K562 (cell line): Measurements from ENCODE around the gene C9orf50. TPM values are rescaled to one million over a fixed set of nuclear protein-coding genes. Genes with fewer than 3 reads are reported as not detected.

Experiments used
- CEBPB ChIP-seq: fragments of 450-650 bp; IDR thresholded peaks from 2 replicates; pipeline ENCODE4 v1.6.1; 2016; ENCODE audit warnings: missing genetic modification characterization, missing compliant biosample characterization
- DNMT1 ChIP-seq: fragments of 450-650 bp; IDR thresholded peaks from 2 replicates; pipeline ENCODE4 v1.6.1; 2016; ENCODE audit warnings: antibody characterized with exemption, mild to moderate bottlenecking
- YBX1 ChIP-seq: fragments of 450-650 bp; IDR thresholded peaks from 2 replicates; pipeline ENCODE4 v1.7.1; 2016; ENCODE audit warnings: mild to moderate bottlenecking
- ZBTB7A ChIP-seq: IDR thresholded peaks from 2 replicates; pipeline ENCODE4 v1.6.1; 2011; ENCODE audit warnings: low read depth, mild to moderate bottlenecking, low read length, moderate library complexity, borderline replicate concordance; ENCODE audit not compliant: control insufficient read depth
- ZKSCAN1 ChIP-seq: fragments of 150-350 bp; IDR thresholded peaks from 2 replicates; pipeline ENCODE4 v1.6.1; 2016; ENCODE audit warnings: low read depth, low read length
- ZNF584 ChIP-seq: fragments of 200-800 bp; sonication (Bioruptor generic); IDR thresholded peaks from 2 replicates; pipeline ENCODE4 v1.6.1; 2016; ENCODE audit warnings: low read depth, mild to moderate bottlenecking, missing genetic modification characterization, missing compliant biosample characterization
- polyA plus RNA-seq, 8 experiments: library from polyadenylated mRNA; depleted of rRNA in 4 of 8; stranded (reverse) in 5 of 8; unstranded in 3 of 8; fragments of >200 nt; fragmentation: Nextera tagmentation in 2 of 8; fragmentation: Illumina TruSeq in 1 of 8; extraction: Ambion mirVana in 2 of 8; extraction: Trizol in 1 of 8; gene quantifications; 2 replicates each; pipeline versions ENCODE4 v1.2.1 to v1.2.3, GENCODE V29; 2011 to 2014; ENCODE audit warnings: inconsistent platforms in 1 of 8, missing spikeins in 1 of 8
- total RNA-seq, 7 experiments: library from RNA; depleted of rRNA in 6 of 7; stranded (reverse); fragments of >200 nt in 6 of 7; fragmentation: Illumina TruSeq in 2 of 7; extraction: Trizol in 2 of 7; gene quantifications; 2 replicates each; pipeline versions ENCODE4 v1.2.1 to v1.2.3, GENCODE V29; 2011 to 2021; ENCODE audit warnings: low replicate concordance in 1 of 7
- TF ChIP-seq, protein P1 (sequence below), 2 experiments: fragments of 450-650 bp; formaldehyde crosslinking in 1 of 2; IDR thresholded peaks; 2 replicates each; pipeline versions ENCODE4 v1.4.0 to v1.6.1; 2014 to 2020; ENCODE audit warnings: mild to moderate bottlenecking in 2 of 2, borderline replicate concordance in 1 of 2, low read depth in 1 of 2
- TF ChIP-seq, protein P2 (sequence below): fragments of 450-650 bp; formaldehyde crosslinking; IDR thresholded peaks from 2 replicates; pipeline ENCODE4 v1.4.0; 2020; ENCODE audit warnings: mild to moderate bottlenecking, moderate library complexity
- TF ChIP-seq, protein P3 (sequence below): IDR thresholded peaks from 2 replicates; pipeline ENCODE4 v1.6.1; 2011; ENCODE audit warnings: borderline replicate concordance, low read depth, mild to moderate bottlenecking, moderate library complexity, low read length; ENCODE audit not compliant: insufficient read depth, poor library complexity, severe bottlenecking
- TF ChIP-seq, protein P4 (sequence below): IDR thresholded peaks from 3 replicates; pipeline ENCODE4 v1.6.1; 2011; ENCODE audit warnings: borderline replicate concordance, mild to moderate bottlenecking; ENCODE audit not compliant: insufficient read length, insufficient read depth
- TF ChIP-seq, protein P5 (sequence below): IDR thresholded peaks from 2 replicates; pipeline ENCODE4 v1.6.1; 2012; ENCODE audit warnings: low read depth, low read length, improper control_type of control experiment, borderline replicate concordance

Gene C9orf50
- total and polyA plus RNA-seq, 9 of the 15 experiments (the other 6 are each of a cell fraction or from before 2014, with no cell fraction given) = not detected

DNA sequence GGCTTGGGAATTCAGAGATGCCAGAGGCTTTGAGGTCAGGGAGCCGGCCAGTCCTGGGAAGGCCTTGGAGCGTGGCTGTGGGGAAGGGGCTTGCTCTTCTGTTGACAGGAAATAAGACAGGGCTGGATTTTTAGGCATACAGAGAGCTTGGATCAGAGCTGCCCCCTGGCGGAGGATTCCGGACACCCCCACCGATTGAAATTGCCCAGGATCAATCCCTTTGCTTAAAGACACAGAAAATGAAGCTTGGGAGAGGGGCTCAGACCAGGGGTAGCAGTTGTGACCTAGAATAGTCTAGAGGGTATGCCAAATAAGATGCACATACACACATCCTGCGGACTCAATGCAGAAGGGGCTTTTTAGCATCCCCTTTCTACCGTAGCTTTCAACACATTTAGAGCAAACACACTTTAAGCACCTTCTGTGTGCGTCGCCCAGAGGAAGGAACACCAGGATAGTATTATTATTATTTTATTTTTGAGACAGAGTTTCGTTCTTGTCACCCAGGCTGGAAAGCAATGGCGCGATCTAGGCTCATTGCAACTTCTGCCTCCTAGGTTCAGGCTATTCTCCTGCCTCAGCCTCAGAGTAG is 3.4 kb upstream of the C9orf50 start (continued):
- TF ChIP-seq, protein P1, sequence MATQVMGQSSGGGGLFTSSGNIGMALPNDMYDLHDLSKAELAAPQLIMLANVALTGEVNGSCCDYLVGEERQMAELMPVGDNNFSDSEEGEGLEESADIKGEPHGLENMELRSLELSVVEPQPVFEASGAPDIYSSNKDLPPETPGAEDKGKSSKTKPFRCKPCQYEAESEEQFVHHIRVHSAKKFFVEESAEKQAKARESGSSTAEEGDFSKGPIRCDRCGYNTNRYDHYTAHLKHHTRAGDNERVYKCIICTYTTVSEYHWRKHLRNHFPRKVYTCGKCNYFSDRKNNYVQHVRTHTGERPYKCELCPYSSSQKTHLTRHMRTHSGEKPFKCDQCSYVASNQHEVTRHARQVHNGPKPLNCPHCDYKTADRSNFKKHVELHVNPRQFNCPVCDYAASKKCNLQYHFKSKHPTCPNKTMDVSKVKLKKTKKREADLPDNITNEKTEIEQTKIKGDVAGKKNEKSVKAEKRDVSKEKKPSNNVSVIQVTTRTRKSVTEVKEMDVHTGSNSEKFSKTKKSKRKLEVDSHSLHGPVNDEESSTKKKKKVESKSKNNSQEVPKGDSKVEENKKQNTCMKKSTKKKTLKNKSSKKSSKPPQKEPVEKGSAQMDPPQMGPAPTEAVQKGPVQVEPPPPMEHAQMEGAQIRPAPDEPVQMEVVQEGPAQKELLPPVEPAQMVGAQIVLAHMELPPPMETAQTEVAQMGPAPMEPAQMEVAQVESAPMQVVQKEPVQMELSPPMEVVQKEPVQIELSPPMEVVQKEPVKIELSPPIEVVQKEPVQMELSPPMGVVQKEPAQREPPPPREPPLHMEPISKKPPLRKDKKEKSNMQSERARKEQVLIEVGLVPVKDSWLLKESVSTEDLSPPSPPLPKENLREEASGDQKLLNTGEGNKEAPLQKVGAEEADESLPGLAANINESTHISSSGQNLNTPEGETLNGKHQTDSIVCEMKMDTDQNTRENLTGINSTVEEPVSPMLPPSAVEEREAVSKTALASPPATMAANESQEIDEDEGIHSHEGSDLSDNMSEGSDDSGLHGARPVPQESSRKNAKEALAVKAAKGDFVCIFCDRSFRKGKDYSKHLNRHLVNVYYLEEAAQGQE (IDR thresholded peaks at IDR 0.05; ENCODE audit: borderline replicate concordance) = peak; percentile 30; the same call in 1 of the 2 replicates
- TF ChIP-seq, protein P1 (CRISPR knock-in tag; IDR thresholded peaks at IDR 0.05; ENCODE audit: low read depth) = no peak
- TF ChIP-seq, protein P2, sequence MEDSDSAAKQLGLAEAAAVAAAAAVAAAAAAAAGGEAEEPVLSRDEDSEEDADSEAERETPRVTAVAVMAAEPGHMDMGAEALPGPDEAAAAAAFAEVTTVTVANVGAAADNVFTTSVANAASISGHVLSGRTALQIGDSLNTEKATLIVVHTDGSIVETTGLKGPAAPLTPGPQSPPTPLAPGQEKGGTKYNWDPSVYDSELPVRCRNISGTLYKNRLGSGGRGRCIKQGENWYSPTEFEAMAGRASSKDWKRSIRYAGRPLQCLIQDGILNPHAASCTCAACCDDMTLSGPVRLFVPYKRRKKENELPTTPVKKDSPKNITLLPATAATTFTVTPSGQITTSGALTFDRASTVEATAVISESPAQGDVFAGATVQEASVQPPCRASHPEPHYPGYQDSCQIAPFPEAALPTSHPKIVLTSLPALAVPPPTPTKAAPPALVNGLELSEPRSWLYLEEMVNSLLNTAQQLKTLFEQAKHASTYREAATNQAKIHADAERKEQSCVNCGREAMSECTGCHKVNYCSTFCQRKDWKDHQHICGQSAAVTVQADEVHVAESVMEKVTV (CRISPR knock-in tag) = 0 out of 2 replicates have a peak, but pooled peaks have one; percentile 28
- TF ChIP-seq ZNF584 (CRISPR knock-in tag) (no peak), DNMT1 (no peak), YBX1 (no peak), CEBPB (tag) (no peak), ZBTB7A (peak; percentile 41; the same call in 1 of the 2 replicates), ZKSCAN1 (no peak)
- TF ChIP-seq, protein P3, sequence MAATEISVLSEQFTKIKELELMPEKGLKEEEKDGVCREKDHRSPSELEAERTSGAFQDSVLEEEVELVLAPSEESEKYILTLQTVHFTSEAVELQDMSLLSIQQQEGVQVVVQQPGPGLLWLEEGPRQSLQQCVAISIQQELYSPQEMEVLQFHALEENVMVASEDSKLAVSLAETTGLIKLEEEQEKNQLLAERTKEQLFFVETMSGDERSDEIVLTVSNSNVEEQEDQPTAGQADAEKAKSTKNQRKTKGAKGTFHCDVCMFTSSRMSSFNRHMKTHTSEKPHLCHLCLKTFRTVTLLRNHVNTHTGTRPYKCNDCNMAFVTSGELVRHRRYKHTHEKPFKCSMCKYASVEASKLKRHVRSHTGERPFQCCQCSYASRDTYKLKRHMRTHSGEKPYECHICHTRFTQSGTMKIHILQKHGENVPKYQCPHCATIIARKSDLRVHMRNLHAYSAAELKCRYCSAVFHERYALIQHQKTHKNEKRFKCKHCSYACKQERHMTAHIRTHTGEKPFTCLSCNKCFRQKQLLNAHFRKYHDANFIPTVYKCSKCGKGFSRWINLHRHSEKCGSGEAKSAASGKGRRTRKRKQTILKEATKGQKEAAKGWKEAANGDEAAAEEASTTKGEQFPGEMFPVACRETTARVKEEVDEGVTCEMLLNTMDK = peak; percentile 4
- TF ChIP-seq, protein P4, sequence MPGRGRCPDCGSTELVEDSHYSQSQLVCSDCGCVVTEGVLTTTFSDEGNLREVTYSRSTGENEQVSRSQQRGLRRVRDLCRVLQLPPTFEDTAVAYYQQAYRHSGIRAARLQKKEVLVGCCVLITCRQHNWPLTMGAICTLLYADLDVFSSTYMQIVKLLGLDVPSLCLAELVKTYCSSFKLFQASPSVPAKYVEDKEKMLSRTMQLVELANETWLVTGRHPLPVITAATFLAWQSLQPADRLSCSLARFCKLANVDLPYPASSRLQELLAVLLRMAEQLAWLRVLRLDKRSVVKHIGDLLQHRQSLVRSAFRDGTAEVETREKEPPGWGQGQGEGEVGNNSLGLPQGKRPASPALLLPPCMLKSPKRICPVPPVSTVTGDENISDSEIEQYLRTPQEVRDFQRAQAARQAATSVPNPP = no peak
- TF ChIP-seq, protein P5, sequence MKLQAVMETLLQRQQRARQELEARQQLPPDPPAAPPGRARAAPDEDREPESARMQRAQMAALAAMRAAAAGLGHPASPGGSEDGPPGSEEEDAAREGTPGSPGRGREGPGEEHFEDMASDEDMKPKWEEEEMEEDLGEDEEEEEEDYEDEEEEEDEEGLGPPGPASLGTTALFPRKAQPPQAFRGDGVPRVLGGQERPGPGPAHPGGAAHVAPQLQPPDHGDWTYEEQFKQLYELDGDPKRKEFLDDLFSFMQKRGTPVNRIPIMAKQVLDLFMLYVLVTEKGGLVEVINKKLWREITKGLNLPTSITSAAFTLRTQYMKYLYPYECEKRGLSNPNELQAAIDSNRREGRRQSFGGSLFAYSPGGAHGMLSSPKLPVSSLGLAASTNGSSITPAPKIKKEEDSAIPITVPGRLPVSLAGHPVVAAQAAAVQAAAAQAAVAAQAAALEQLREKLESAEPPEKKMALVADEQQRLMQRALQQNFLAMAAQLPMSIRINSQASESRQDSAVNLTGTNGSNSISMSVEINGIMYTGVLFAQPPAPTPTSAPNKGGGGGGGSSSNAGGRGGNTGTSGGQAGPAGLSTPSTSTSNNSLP = 0 out of 2 replicates have a peak, but pooled peaks have one; percentile 41
